Right lobe of liver (tissue), 6 donors: ENCODE results near the gene BEGAIN. TPM values are rescaled to one million over a fixed set of nuclear protein-coding genes. Genes with fewer than 3 reads are reported as not detected.

Experiments
- ATAC-seq, 4 donors: fragments of 200-7000 bp; cut with Tn5 transposase; one replicate each; pipeline ENCODE4 v1.9.1; 2020; ENCODE audit warnings: mild to moderate bottlenecking in 4 of 4, moderate library complexity in 4 of 4
- DNase-seq, 3 donors: peaks; one replicate each; pipeline ENCODE4 v3.0.0-alpha.2; 2020
- H3K27ac ChIP-seq, 3 donors: fragments of 200-600 bp; one replicate each; pipeline ENCODE4 v1.8.0; 2022
- H3K27me3 ChIP-seq, 2 donors: fragments of 200-600 bp; one replicate each; pipeline ENCODE4 v1.8.0; 2022
- H3K36me3 ChIP-seq, 4 donors: fragments of 200-600 bp; sonication (generic) in 1 of 4; one replicate each; pipeline versions ENCODE4 v1.5.1 to v1.8.0; 2017 to 2022; ENCODE audit warnings: control low read depth in 1 of 4
- H3K4me1 ChIP-seq, 4 donors: fragments of 200-600 bp; sonication (generic) in 1 of 4; one replicate each; pipeline versions ENCODE4 v1.5.1 to v1.8.0; 2017 to 2022; ENCODE audit warnings: control low read depth in 1 of 4
- H3K4me3 ChIP-seq, 3 donors: fragments of 200-600 bp; one replicate each; pipeline ENCODE4 v1.8.0; 2022
- H3K9me3 ChIP-seq, 4 donors: fragments of 200-600 bp; sonication (generic) in 1 of 4; one replicate each; pipeline versions ENCODE4 v1.5.1 to v1.8.0; 2017 to 2022; ENCODE audit warnings: control low read depth in 1 of 4
- CTCF ChIP-seq, 4 donors: fragments of 200-600 bp in 3 of 4; fragments of 450-650 bp in 1 of 4; IDR thresholded peaks; one replicate each; pipeline versions ENCODE4 v1.5.1 to v1.8.0; 2016 to 2022; ENCODE audit warnings: antibody characterized with exemption in 4 of 4, mild to moderate bottlenecking in 2 of 4
- POLR2A ChIP-seq: fragments of 450-650 bp; IDR thresholded peaks from one replicate; pipeline ENCODE4 v1.6.1; 2017; ENCODE audit warnings: antibody characterized with exemption, mild to moderate bottlenecking
- WGBS: methylation state at CpG from one replicate; pipeline ENCODE4 v1.1.6; 2018; ENCODE audit warnings: low coverage, low lambda C conversion rate; ENCODE audit not compliant: insufficient coverage; ENCODE audit errors: missing lambda C conversion rate; 5-methylcytosine and 5-hydroxymethylcytosine counted together
- intact Hi-C, 2 donors: fragments of 100-400 bp; cut with DNase I; formaldehyde crosslinking; loops; one replicate each; pipeline versions ENCODE4 v1.11.2 to v1.14.1; 2022
- total RNA-seq, 6 experiments: library from RNA; depleted of rRNA in 2 of 6; stranded (reverse); fragments of >200 nt in 2 of 6; fragmentation: NEBNext Ultra II Directional in 3 of 6; extraction: Animal tissue kit (Norgen Biotek cat#: 25700) in 3 of 6; gene quantifications; one replicate each; pipeline versions ENCODE4 v1.1.0 to v1.2.4, GENCODE V29; 2016 to 2023
- donor health status: DM: no; HTN: yes; CAD: no.
- donor health status: DM: no; HTN: no; CAD: no.
- donor health status: DM: no; HTN: no; CAD: no.
- donor health status: DM: no; HTN: yes; CAD: no.
- donor health status: DM: no; HTN: yes; CAD: no.

Gene BEGAIN
- total RNA-seq, 6 experiments from 2014 or later, result 0.12 to 0.61 (median 0.34) TPM

- Histone ChIP-seq H3K27ac (peak overlapping the region in 2 of 3 donors; percentile 89 to 93), H3K9me3 (no peaks in the 10 kb centered on the region), H3K36me3 (no peaks in the 10 kb centered on the region), H3K4me1 (peaks cover 0 to 26% (median 9%) of the 10 kb centered on the region in 4 donors), H3K27me3 (no peaks in the 10 kb centered on the region), H3K4me3 (no peak overlapping the region)
- peak; percentile 33 to 78 (median 66) for DNase-seq
- TF ChIP-seq POLR2A (no peak), CTCF (IDR thresholded peaks at IDR 0.05) (no peak)
- 54% methylated on average over 11 of the region's 11 CpGs for WGBS
- intact Hi-C loops, result loop anchor here in 1 of 2 donors (10.0 kb wide), 1 partner anchor 122 kb away; no protein-coding TSS in a partner anchor
- ATAC-seq, result peak; percentile 15 to 55 (median 35)
These were observed 54.1 kb downstream of the BEGAIN start for GRCh38 chr14:100532906-100533655.

- Histone ChIP-seq H3K4me1 (peaks cover 0 to 26% (median 9%) of the 10 kb centered on the region in 4 donors), H3K27ac (no peak overlapping the region), H3K4me3 (no peak overlapping the region), H3K27me3 (no peaks in the 10 kb centered on the region), H3K9me3 (no peaks in the 10 kb centered on the region), H3K36me3 (no peaks in the 10 kb centered on the region)
- no peak for ATAC-seq
- intact Hi-C loops, result loop anchor here in 1 of 2 donors (10.0 kb wide), 1 partner anchor 122 kb away; no protein-coding TSS in a partner anchor
- TF ChIP-seq POLR2A (no peak), CTCF (IDR thresholded peaks at IDR 0.05) (no peak)
- DNase-seq, result peak in 2 of 3 donors; percentile 11 to 37
- 77% methylated on average over 5 of the region's 12 CpGs for WGBS
These were observed 54.9 kb downstream of the BEGAIN start for GRCh38 chr14:100532154-100532861.

GRCh38 chr14:100531152-100532121 lies 55.8 kb downstream of the BEGAIN start:
- Histone ChIP-seq H3K36me3 (peaks cover 0 to 4% (median 1%) of the 10 kb centered on the region in 4 donors), H3K27me3 (no peaks in the 10 kb centered on the region), H3K27ac (no peak overlapping the region), H3K9me3 (no peaks in the 10 kb centered on the region), H3K4me1 (peaks cover 0 to 26% (median 9%) of the 10 kb centered on the region in 4 donors), H3K4me3 (no peak overlapping the region)
- ATAC-seq, result no peak
- peak in 2 of 3 donors; percentile 42 to 46 for DNase-seq
- intact Hi-C loops, result loop anchor here in 1 of 2 donors (10.0 kb wide), 1 partner anchor 123 kb away; no protein-coding TSS in a partner anchor
- WGBS, result 80% methylated on average over 2 of the region's 16 CpGs
- no peak for TF ChIP-seq CTCF (IDR thresholded peaks at IDR 0.05)
- no peak for TF ChIP-seq POLR2A
